ENCODE results near the gene NR2C2. TPM values are rescaled to one million over a fixed set of nuclear protein-coding genes. Genes with fewer than 3 reads are reported as not detected.

NR2C2 gene
- total and polyA plus RNA-seq, 10 of the 15 experiments (the other 5 are each of a cell fraction or from before 2014, with no cell fraction given): 2.7 to 30.3 (median 18.3) TPM

- no peak for TF ChIP-seq SUZ12 (IDR thresholded peaks at IDR 0.05; ENCODE audit: unreplicated experiment)
- TF ChIP-seq SREBF1 (IDR thresholded peaks at IDR 0.05; ENCODE audit: low read length): no peak
- no peak for TF ChIP-seq ELK1 (IDR thresholded peaks at IDR 0.05; ENCODE audit: low read depth, low read length)
- TF ChIP-seq SRF (IDR thresholded peaks at IDR 0.05; ENCODE audit: low read depth in 2 of 2, low read length in 2 of 2): no peak
- no peak for TF ChIP-seq MLLT1 (IDR thresholded peaks at IDR 0.05)
- no peak for TF ChIP-seq EED (IDR thresholded peaks at IDR 0.05; ENCODE audit: low read depth)
These were observed 35.7 kb upstream of the NR2C2 start (continued) for GRCh38 chr3:14911651-14912050.

- H3K9me3 ChIP-seq (replicated peaks; ENCODE audit: control insufficient read depth, insufficient read depth, low read length): no peaks in the 10 kb centered on the region
- no peak overlapping the region for H3K27ac ChIP-seq (ENCODE audit: control insufficient read depth, insufficient read depth)
- ChIA-PET SMC1A (ENCODE audit: uncharacterized antibody, unreplicated experiment) (interaction anchor here (0.7 to 1.9 kb wide), 2 partner anchors 10 to 402 kb away, joined by 3 to 4 read pairs; no protein-coding TSS in a partner anchor), RAD21 (ENCODE audit: unreplicated experiment) (interaction anchor here (1.2 to 1.6 kb wide), 3 partner anchors 121 to 132 kb away, joined by 3 to 5 read pairs (median 4); no protein-coding TSS in a partner anchor), POLR2A (no interaction called here), CTCF (interaction anchor here (1.2 to 1.6 kb wide), 3 partner anchors 9 to 414 kb away, joined by 3 to 6 read pairs (median 5); no protein-coding TSS in a partner anchor)
- H3K79me2 ChIP-seq (ENCODE audit: control insufficient read depth, insufficient read depth, low read length): no peaks in the 10 kb centered on the region
- DNase-seq (ENCODE audit: low read depth, low spot score) (no peak), ATAC-seq (no peak), FAIRE-seq (no peak)
- no peaks in the 10 kb centered on the region for H3K36me3 ChIP-seq (ENCODE audit: control insufficient read depth in 2 of 2, insufficient read depth in 2 of 2, low read length in 1 of 2)
- intact Hi-C loops (cut with micrococcal nuclease; ENCODE audit: unreplicated experiment): no loop called here
- no peaks in the 10 kb centered on the region for H3K4me1 ChIP-seq (ENCODE audit: control insufficient read depth, insufficient read depth, low read length)
- H4K20me1 ChIP-seq (ENCODE audit: control insufficient read depth, insufficient read depth): no peaks in the 10 kb centered on the region
- no peak overlapping the region for H3K4me2 ChIP-seq (ENCODE audit: control insufficient read depth, insufficient read depth)
- in situ Hi-C loops (cut with MboI): no loop called here
- H3K4me3 ChIP-seq: no peak overlapping the region
- H2AFZ ChIP-seq (ENCODE audit: control insufficient read depth, low read depth, low read length): no peak overlapping the region
- no TSS peak for BruUV-seq (replicated peaks)
- WGBS (ENCODE audit: insufficient coverage, insufficient replicate concordance, low lambda C conversion rate, missing lambda C conversion rate): 18% methylated on average over 10 of the region's 10 CpGs
- H3K27me3 ChIP-seq (replicated peaks in 1 of 2; ENCODE audit: control insufficient read depth in 2 of 2, insufficient read depth in 2 of 2, low read length in 1 of 2): peaks cover 0 to 1% of the 10 kb centered on the region in 2 experiments; a peak in 2 of 4 replicates
- no peak overlapping the region for H3K9ac ChIP-seq (ENCODE audit: control insufficient read depth, insufficient read depth, low read length)
- TF ChIP-seq BCL3 (IDR thresholded peaks at IDR 0.05; ENCODE audit: borderline replicate concordance, insufficient read depth, low read depth, low read length, poor library complexity, severe bottlenecking): no peak
- TF ChIP-seq MTA3 (IDR thresholded peaks at IDR 0.05; ENCODE audit: borderline replicate concordance, low read length): no peak
- TF ChIP-seq HCFC1 (IDR thresholded peaks at IDR 0.05; ENCODE audit: low read length): no peak
- no peak for TF ChIP-seq BACH1 (IDR thresholded peaks at IDR 0.05; ENCODE audit: borderline replicate concordance)
- TF ChIP-seq ZNF592 (IDR thresholded peaks at IDR 0.05): no peak
These were observed 34.1 kb upstream of the NR2C2 start for GRCh38 chr3:14913071-14913925.
